Measurements from ENCODE around the gene SUPT4H1.

Gene SUPT4H1

GRCh38 chr17:58396173-58396572 is 44.2 kb upstream of the SUPT4H1 start:
- H3K4me3 ChIP-seq (ENCODE audit: low read depth, low read length), result no peak overlapping the region
- TF ChIP-seq CTCF (IDR thresholded peaks at IDR 0.05; ENCODE audit: low read depth, low read length, missing control alignments), result no peak
- H3K27me3 ChIP-seq (replicated peaks), result peaks cover 3% of the 10 kb centered on the region
- H3K36me3 ChIP-seq (replicated peaks), result no peaks in the 10 kb centered on the region
- DNase-seq, result no peak
- in situ Hi-C loops (cut with HindIII; ENCODE audit: low pct_ligation_motif_present, low sequenced_read_pairs), result no loop called here
- no peak overlapping the region for H3K27ac ChIP-seq

- peaks cover 3% of the 10 kb centered on the region for H3K27me3 ChIP-seq (replicated peaks)
Measured at GRCh38 chr17:58394534-58395223, 42.7 kb upstream of the SUPT4H1 start.

GRCh38 chr17:58391302-58391984 is 39.4 kb upstream of the SUPT4H1 start:
- in situ Hi-C loops (cut with HindIII; ENCODE audit: low pct_ligation_motif_present, low sequenced_read_pairs), result no loop called here
- TF ChIP-seq CTCF (IDR thresholded peaks at IDR 0.05; ENCODE audit: low read depth, low read length, missing control alignments), result no peak
- H3K27me3 ChIP-seq (replicated peaks), result peaks cover 9% of the 10 kb centered on the region
- no peak overlapping the region for H3K27ac ChIP-seq
- no peak overlapping the region for H3K4me3 ChIP-seq (ENCODE audit: low read depth, low read length)
- DNase-seq, result peak; percentile 30
- H3K36me3 ChIP-seq (replicated peaks), result no peaks in the 10 kb centered on the region

More at GRCh38 chr17:58394534-58395223, 42.7 kb upstream of the SUPT4H1 start:
- Histone ChIP-seq H3K36me3 (replicated peaks) (no peaks in the 10 kb centered on the region), H3K27ac (no peak overlapping the region), H3K4me3 (ENCODE audit: low read depth, low read length) (no peak overlapping the region)
- in situ Hi-C loops (cut with HindIII; ENCODE audit: low pct_ligation_motif_present, low sequenced_read_pairs), result no loop called here
- DNase-seq, result no peak
- TF ChIP-seq CTCF (IDR thresholded peaks at IDR 0.05; ENCODE audit: low read depth, low read length, missing control alignments), result no peak

DNA sequence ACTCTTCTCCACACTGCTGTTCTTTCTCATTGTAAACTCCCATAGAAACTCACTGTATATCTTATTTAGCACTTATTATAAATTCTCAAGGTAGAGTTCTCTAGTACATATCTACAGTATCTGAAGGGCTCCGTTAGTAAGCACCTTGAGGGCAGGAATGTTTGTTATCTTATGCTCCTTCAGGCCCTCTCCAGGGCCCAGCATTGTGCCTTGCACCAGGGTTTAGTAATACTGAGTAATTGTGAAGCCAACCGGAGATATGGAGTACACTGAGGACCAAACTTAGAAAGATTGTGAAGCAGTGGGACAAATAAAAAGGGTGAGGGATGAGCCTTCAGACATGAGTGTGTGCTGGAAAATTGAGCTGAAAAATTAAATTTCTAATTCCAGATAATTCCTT is 38.9 kb upstream of the SUPT4H1 start:
- Histone ChIP-seq H3K4me3 (ENCODE audit: low read depth, low read length) (no peak overlapping the region), H3K36me3 (replicated peaks) (no peaks in the 10 kb centered on the region), H3K27ac (no peak overlapping the region), H3K27me3 (replicated peaks) (peaks cover 9% of the 10 kb centered on the region)
- in situ Hi-C loops (cut with HindIII; ENCODE audit: low pct_ligation_motif_present, low sequenced_read_pairs), result no loop called here
- no peak for DNase-seq
- TF ChIP-seq CTCF (IDR thresholded peaks at IDR 0.05; ENCODE audit: low read depth, low read length, missing control alignments), result no peak

- Histone ChIP-seq H3K36me3 (replicated peaks) (no peaks in the 10 kb centered on the region), H3K4me3 (ENCODE audit: low read depth, low read length) (no peak overlapping the region), H3K27me3 (replicated peaks) (peaks cover 6% of the 10 kb centered on the region), H3K27ac (no peak overlapping the region)
- DNase-seq, result no peak
- in situ Hi-C loops (cut with HindIII; ENCODE audit: low pct_ligation_motif_present, low sequenced_read_pairs), result no loop called here
- TF ChIP-seq CTCF (IDR thresholded peaks at IDR 0.05; ENCODE audit: low read depth, low read length, missing control alignments), result no peak
Measured at GRCh38 chr17:58388302-58389190, 36.5 kb upstream of the SUPT4H1 start.
